HG02981 (cell line): Measurements from ENCODE around the gene EPHA4.

Source experiments
- ATAC-seq: cut with Tn5 transposase; IDR thresholded peaks from one replicate; pipeline ENCODE4 v1.9.1; 2021; ENCODE audit warnings: mild to moderate bottlenecking, moderate library complexity; ENCODE audit not compliant: unreplicated experiment

Gene EPHA4

DNA sequence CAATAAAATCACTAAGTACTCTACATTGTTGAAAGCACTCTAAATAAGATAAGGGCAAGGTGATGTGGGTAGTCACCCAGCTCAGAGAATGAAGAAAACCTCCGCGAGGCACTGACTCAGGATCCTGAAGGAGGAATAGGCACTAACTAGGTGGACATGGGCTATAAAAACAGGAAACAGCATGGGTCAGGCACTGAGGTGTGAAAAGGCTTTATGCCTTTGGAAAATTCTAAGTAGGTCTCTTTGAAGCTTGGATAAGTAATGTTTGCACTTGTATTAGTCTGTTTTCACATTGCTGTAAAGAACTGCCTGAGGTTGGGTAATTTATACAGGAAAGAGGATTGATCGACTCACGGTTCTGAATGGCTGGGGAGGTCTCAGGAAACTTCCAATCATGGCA, 161.6 kb downstream of the EPHA4 start:
- ATAC-seq: no peak

DNA sequence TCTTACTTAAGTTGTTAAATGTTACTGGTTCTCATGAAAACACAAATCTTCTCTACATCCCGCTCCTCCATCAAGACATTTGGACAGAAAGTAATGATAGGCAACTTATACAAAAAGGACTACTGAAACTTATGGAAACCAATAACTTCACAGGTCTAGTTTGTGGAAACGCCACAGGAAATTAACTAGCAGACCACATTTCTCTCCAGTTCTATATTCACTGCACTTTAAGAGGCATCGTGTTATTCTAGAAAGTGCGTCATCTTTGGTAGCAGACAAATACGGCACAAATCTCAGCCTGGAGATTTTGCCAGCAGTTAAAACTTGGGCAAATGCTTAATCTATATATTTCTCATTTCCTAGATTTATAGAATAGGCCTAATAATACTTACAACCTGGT, 164.3 kb downstream of the EPHA4 start:
- no peak for ATAC-seq

DNA sequence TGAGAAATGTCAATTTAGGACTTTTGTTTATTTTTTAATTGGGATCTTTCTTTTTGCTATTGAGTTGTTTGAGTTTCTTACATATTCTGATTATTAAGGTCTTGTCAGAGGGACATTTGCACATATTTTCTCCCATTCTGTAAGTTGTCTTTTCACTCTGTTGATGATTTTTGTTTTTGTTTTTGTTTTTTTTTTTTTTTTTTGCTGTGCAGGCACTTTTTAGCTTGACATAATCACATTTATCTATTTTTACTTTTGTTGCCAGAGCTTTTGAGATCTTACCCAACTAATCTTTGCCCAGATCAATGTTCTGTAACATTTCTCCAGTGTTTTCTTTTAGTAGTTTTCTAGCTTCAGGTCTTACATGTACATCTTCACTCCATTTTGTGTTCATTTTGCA, 166.6 kb downstream of the EPHA4 start:
- ATAC-seq: no peak

DNA sequence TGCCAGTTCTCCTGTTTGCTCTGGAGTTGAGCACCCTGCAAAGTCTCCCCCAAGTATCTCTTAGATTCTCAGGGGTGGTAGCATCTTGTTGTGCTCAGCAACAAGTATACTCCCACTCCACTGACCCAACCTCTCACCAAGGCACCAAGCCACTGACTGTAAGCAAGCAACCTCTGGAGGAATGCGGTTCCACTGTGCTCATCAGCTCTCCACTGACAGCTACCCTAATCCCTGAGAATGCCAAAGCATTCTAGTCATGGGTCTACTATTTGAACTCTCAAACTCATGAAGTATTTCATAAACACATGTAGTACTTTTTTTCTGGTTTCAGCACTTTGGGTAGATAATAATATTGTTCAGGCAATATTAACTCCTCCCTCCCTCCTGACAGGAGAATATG, 170.0 kb downstream of the EPHA4 start:
- ATAC-seq: no peak

DNA sequence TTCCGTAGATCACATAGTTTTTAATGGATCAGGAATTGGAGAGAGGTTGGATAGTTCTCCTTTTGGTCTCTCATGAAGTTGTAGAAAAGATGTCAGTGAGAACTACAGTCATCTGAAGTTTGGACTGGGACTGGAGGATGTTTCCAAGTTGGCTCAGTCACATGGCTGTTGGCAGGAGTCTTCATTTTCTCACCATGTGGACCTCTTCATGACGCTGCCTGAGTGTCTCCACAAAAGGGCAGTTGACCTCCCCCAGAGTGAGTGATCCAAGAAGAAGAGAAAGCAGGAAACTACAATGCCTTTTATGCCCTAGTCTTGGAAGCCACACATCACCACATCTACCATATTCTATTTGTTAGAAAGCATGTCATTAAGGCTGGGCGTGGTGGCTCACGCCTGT, 171.7 kb downstream of the EPHA4 start:
- no peak for ATAC-seq

DNA sequence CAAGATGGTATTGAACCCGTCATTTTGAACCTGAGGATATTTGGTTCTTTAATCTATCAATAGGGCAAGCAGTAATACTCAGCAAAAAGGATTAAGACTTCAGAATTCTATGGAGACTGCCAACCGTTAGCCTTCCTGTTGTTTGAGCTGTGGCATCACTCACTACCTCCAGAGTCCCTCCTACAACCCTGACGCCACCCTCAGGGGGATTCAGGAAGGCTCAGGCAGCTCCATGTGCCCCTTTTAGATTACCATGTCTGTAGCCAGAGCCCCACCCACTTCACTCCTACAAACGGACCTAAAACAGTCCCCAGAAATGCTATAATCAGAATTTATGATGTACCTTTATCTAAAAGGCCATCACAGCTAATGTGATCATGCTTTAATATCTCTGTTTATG, 172.9 kb downstream of the EPHA4 start:
- no peak for ATAC-seq

DNA sequence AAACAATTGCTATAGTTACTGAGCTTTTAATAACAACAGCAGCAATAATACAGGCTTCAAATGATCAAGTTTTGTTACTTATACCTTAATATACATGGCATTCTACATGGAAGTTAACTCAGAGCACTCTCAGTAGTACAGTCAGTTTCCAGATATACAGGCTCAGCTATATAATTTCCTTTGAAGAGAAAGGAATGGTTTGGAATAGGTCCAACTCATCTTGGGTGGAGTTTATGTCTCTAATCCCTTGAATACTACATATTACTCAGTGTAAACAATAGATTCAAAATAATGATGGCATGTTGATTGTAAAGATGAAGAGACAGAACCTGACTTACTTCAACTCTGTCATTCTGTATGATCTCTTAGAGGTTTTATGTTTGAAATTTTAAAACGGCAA, 174.9 kb downstream of the EPHA4 start:
- ATAC-seq: no peak

DNA sequence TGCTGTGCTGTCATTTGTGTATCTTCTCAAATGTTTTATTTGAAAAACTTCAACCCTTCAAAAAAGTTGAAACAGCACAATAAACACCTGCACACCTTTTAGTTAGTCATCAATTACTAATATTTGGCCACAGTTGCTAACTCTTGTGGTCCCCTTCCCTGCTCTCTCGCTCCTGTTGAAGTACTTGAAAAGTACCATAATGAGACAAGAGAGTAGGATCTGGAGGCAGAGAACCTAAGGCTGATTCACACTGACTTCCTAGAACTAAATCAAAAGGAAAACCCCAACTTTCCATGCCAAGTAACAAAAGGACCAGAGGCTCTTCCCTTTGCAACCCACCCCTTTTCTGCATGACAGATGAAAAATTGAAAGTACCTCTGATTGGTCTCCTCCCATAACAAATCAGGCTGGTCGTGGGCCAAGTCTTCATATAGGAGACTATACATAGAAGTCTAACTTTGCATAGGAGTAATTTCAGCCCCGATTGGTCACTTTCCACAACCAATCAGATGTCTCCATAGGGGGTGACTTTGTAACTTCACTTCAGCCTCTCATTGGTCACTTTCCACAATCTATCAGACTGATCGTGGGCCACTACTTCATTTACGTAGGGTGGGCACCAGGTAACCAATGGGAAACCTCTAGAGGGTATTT, 179.7 kb downstream of the EPHA4 start:
- ATAC-seq: no peak

DNA sequence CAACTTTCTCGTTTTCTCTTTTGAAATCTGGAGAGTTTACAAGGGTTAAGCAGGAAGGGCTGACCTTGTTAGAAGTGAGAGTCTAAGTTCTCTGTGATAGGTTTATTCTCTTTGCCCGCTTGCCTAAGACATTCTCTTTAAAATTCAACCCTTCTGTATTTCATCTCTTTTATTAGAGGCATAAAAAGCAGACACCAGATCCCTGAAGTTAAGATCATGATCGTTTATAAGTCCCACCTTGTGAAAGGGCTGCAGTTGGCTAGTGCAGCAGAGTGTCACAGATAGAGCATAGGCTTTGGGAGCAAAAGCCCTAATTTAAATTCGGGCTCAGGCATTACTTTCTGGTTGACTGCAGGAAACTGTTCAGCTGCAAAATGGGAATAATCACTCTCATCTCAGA, 181.2 kb downstream of the EPHA4 start:
- no peak for ATAC-seq

DNA sequence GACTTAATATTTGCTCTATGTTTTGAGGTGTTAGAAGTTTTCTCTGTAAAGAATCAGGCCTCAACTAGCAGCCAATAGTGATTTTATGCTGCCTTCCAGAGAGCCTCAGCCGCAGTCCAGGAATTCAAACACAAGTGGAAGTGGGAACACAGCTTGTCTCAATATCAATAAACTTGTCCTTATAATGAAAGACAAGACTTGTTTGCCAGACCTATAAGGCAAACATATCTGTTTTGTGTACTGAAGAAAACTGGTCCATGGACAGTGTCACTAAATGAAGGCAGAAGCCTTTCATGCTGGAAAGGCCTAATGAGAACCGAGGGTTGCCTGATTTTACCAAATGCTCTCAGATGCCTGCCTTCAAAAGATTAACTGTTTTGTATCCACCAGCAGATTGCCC, 182.2 kb downstream of the EPHA4 start:
- no peak for ATAC-seq

DNA sequence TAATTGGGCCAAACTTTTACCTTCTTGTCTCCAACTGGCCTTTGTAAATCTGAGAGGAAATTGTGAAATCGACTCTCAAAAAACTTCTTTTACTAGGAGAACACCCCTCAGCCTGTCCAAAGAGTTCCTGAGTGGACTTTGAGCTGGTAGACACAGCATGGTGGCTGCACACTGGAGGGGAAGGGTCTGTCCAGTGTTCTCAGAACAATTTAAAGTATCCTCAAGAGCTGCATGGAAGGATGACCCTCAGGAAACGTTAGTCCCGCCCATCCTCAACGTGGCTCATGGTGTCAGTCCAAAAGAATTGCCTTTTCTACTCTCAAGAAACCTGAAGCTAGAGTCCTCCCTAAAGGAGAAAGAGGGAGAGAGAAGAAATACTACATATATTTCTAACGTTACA, 182.7 kb downstream of the EPHA4 start:
- no peak for ATAC-seq

DNA sequence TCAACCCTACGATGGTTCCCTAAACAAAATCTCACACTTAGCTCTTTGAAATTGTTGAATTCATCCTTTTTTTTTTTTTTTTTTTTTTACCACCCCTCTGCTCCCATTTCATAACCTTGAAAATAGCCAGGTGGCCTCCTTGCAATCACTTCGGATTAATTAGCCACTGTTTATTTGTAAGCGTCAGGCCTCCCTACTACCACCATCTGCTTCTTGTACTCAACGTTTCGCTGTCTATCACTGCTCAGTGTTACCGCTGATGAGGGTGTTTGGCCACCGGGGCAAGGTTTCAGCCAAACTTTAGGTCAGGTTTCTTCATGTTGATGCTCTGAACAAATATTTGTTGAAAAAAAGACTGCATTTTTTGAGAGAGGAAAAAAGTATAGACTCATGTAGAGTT, 183.2 kb downstream of the EPHA4 start:
- no peak for ATAC-seq

DNA sequence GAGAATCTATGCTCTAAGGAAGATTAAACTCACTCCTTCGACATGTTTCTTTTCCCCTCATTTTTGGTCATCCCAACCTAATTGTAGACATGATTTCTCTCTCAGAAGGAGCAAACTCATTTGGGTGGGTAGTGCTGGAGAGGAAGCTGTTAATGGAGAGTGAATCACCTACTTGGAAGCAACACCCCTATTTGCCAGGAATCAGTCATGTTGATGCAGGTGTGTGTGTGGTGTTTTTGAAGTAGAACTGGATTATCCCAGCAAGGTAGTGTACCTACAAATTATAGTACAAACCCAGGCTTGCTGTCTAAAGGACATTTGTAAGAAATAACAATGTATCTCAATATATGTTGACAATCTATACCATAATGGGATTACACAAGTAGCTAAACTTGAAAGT, 186.4 kb downstream of the EPHA4 start:
- no peak for ATAC-seq

DNA sequence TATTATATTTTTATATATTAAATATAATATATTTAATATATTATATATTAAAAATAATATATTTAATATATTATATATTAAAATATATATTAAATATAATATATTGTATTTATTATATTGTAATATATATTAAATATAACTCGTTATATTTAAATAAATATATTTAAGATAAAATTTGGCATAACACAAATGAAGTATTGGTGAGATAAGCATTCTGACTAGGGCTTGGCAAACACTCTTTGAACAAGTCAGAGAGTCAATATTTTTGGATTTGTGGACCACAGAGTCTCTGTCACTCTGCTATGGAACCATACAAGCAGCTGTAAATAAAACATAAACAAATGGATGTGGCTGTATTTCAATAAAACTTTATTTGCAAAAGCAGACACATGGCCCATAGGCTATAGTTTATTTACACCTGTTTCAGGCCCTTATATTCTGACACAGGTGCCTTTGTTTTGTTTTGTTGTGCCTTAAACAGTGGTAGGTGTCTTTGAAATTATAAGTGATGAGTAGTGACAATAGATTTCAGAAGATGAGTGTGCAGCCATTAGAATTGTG, 190.1 kb downstream of the EPHA4 start:
- no peak for ATAC-seq

DNA sequence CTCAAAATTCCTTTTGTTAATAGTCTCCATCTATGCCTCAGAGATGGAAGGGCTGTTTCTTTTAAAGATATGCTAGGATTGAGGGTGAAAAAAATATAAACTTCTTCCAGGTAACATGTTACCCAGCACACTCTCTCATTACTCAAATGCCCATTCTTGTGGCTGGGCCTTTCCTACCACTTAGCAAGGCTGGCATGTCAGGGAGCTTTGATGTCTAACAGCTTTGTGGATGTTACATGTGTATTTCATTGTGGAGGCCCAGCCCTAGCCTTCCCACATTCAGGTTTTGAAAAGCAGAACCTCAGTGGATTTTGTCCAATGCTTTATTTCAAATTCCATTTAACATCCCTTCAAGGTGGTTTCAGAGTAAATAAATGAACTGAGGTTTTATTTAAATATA, 191.4 kb downstream of the EPHA4 start:
- no peak for ATAC-seq

DNA sequence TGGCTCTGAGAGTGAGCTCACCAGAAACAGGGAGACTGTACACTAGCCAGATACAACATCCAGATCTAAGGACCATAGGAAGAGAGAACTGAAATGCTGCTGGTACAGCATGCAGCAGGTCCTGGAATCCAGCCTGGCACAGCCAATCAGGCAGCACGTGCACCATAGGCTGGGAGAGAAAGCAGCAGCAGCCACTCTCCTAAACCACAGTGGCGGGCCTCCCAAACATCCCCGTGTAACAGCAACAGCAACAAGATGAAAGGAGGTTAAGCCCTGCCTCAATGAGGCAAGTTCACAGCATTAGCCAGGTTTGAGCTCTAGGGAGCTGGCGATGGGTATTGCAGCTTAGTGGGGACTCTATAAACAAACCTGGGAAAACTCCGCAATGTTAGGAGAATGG, 192.0 kb downstream of the EPHA4 start:
- no peak for ATAC-seq

DNA sequence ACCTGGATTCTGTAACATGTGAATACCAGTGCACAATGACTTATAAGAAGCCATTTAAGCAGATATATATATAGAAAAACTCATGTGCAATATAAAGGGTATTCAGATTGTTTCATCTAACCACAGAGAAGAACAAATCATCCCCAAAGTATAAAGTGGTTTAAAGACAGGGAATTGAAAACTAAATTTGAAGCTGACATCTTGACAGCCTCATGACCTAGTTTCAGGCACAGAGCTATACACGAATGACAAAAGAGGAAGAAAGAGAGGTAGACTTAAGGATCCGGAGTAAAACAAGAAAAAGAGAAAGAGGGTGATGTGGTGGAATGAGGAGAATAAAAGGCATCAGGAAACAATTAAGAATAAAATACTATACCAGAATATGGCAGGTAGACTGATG, 194.5 kb downstream of the EPHA4 start:
- ATAC-seq: no peak

DNA sequence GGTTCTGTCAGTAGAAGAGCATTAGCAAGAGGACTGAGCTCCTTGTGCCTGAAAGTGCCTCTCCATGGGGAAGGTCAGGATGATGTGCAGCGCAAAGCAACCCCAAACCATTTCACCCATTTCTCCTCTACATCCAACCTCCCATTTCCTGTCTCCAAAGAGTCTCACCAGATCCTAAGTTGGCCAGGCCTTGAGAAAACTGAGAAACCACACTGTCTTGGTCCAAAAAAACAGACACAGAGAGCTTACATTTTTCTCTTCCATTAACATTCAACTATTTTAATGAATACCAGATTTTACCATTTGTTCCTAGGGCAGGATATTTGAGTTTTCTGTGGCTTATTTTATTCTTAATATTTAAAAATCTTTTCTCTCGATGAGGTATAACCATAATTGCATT, 195.0 kb downstream of the EPHA4 start:
- ATAC-seq: no peak

DNA sequence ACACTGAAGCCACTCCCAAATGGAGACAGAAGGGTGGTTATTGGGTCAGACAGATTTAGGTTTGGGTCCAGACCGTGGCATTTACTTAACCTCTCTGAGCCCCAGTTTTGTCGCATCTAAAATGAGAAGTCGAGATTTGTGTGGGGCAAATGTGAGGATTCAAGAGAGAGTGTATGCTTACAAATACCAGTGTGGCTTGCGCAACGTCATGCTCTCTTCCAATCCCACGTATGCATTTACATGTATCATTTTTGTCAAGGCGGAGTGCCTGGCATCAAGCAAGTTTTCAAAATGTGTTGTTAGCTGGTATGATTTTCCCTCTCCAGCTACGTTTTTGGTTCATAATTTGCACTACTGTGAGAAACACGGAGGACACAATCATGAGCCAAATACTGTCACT, 197.9 kb downstream of the EPHA4 start:
- ATAC-seq: no peak

DNA sequence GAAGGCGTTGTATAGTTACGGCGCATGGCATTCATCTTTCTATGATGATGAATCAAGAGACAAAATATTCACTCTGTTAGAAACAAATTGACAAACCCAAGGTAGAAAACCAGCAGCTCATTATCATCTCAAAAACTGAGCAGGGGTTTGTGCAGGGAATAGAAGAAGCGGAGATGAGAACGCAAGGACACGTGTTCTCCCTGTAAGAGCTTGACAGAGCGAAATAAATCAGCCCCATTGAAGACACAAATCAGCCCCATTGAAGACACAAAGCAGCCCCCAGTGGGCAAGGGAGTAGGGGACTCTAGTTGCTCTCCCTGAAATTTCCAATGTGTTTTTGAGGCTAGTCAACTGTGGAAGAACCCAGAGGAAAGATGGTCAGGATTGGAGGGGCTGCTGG, 199.2 kb downstream of the EPHA4 start:
- no peak for ATAC-seq

DNA sequence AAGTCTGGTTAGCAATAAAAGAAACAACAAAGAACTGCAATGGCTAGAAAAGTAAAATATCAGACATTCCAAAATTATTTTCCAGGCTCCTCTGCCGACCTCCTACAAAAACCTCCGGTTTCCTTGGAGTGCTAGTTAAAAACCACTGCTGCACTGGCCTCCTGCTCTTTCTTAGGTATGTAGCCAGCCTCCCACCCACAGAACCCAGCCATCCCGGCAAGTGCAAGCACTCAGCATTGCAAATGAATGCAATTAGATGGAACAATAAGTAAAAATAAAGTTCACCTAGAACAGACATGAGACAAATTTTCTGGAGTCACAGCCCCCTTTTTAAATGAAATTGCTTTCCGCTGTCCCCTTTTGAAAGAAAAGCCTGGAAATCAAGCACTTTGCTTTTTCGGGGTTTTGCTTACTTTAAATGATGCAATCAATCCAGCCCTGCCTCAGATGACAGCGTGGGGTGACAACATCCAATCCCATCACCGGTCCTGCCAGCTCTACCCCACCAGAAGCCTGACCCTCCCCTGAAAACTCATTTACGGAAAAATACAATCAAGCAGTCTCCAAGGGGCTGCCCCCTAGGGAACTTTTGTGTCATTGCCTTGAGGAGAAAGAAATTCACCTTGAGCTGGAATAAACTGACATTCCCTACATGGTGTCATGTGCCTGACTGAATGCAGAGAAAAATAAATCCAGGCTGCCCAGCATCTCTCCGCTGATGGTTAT, 199.8 kb downstream of the EPHA4 start:
- no peak for ATAC-seq

DNA sequence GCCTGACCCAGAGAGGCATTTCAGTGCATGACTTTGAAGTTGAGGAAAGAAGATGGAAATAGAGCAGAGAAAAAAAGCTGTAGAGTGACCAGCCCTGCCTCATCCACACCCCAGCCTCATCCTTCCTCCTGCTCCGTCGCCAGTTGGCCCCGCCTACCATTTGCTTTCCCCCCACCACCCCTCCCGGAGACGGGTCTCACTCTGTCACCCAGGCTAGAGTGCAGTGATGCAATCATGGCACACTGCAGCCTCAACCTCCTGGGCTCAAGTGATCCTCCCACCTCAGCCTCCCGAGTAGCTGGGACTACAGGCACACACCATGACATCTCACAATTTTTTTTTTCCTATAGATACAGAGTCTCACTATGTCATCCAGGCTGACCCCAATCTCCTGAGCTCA, 200.8 kb downstream of the EPHA4 start:
- ATAC-seq: no peak

DNA sequence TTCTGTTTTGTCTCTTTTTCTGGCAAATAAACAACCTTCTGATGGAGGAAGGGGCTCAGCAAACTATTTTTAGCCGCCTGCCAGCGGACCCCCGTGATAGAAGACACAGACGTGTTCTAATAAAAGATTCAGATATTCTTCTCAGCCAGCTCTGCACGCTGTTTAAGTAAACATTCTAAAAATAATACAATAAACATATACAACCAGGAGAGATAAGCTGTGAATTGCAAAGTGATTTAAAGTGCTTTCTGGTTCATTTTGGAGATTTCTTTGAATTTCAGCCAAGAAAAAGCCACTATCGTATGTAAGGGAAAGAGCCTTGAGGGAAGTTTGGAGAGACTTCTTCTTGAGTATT, 201.3 kb downstream of the EPHA4 start:
- no peak for ATAC-seq
